ENCODE results near the gene DUT.
"Not testable (repeated sequence)": the region's sequence is repeated elsewhere in the genome, so short reads cannot be mapped to it uniquely, and the experiment has no call there.

The DUT gene

GRCh38 chr15:48330855-48331795 lies at the start of gene DUT:
DUT (plus strand) TSS chr15:48331429; CDS start chr15:48331516, 87 bp downstream.
- FAIRE-seq = no peak

DNA sequence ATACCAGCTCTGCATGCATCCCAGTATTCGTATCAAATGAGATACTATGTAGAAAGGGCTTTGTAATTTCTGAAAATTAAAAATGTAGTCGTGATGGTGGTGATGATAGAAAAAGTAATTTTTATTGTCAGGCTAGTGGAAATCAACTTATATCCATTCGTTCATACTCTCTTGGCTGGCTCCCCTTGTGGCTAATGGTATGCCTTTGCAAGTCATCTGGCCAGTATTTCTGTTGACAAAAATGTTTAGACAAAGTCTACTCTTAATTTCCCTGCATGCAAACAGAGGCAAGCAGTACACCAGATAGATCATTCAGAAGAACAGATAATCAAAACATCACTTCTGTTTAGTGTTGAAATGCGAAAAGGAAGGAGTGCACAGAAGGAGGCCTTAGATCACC lies 49.6 kb upstream of the DUT start:
- FAIRE-seq = no peak

DNA sequence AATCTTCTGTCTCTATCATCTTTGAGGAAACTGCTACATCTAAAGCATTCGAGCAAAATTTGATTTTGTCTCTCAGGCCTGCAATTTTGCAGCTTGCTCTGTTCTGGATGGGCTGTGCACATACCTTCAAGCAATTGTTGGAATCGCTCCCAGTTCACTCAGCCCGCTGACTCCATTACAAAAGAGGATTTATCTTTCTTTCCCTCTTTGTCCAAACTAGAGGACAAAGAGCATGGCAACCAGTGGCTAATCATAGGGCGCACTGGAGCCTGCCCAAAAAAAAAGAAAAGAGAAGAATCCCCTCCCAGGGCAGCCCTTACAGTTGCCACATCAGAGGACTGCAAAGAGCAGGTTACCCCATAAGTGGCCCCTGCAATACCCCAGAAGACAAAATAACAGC lies 49.0 kb upstream of the DUT start:
- no peak for FAIRE-seq

GRCh38 chr15:48283396-48284145 lies 47.7 kb upstream of the DUT start:
- no peak for FAIRE-seq

DNA sequence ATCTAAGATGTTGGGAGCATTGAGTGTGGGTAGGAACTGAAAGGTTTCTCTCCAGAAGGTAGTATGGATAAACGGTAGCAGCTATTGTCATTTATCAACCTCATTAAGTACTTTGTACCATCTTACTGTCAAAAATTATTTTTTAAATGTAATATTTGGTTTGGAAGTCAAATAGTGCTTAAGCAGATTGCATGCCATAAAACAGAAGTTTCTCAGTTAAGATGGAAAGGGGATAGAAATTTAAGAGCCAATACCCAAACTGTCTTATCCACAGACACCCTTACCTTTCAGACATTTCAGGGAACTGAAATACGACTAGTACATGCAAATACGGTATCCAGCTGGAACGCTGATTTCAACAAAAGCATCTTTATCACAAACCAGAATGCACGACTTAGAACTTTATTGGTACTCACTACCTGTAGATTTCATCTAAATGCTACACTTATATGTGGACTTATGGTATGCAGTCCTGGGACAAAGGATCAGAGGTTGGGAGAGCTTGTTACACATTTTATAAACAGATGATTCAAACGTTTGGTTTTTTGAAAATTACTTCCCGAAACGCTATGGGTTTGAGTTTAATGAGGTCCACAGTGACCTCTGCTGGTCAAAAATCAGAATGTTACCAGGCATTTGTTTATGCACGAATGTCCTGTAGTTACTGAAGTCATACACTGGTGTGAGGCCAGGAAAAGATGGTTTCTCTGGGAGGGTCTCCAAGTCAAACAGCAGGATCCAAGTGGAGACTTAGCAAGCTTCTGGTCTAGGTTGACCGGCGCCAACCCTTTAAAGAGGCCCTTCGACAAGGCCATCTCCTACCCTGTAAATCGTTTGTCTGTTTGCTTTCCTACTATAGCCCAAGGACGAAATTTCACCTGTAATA lies 45.7 kb upstream of the DUT start:
- FAIRE-seq = peak; percentile 78

DNA sequence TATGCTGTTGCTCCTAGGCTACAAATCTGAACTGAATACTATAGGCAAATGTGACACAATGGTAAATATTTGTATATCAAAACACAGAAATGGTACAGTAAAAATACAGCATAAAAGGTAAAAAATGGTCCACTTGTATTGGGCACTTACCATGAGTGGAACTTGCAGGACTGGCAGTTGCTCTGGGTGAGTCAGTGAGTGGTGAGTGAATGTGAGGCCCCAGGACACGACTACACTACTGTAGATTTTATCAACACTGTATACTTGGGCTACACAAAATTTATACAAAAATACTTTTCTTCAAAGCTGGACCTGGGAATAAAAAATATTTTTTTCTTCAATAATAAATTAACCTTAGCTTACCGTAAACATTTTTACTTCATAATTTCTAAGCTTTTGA lies 41.6 kb upstream of the DUT start:
- FAIRE-seq = no peak

DNA sequence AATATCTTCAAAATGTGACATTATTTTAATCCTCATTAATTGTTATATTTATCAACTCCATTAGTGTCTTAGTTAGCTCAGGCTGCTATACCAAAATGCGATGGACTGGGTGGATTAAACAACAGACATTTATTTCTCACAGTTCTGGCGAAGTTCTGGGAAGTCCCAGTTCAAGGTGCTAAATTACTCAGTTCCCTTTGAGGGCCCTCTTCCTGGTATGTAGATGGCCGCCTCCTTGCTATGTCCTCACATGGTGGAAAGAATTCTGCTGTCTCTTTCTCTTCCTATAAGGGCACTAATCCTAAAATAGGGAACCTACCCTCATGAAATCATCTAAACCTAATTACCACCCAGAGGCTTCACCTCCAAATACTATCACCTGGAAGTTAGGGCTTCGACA lies 38.8 kb upstream of the DUT start:
- no peak for FAIRE-seq

- no peak for FAIRE-seq
These were observed 33.6 kb upstream of the DUT start for GRCh38 chr15:48297668-48298067.

- FAIRE-seq = no peak
These were observed 32.3 kb upstream of the DUT start for GRCh38 chr15:48298914-48299313.

- no peak for FAIRE-seq
These were observed 31.2 kb upstream of the DUT start for GRCh38 chr15:48300038-48300437.

DNA sequence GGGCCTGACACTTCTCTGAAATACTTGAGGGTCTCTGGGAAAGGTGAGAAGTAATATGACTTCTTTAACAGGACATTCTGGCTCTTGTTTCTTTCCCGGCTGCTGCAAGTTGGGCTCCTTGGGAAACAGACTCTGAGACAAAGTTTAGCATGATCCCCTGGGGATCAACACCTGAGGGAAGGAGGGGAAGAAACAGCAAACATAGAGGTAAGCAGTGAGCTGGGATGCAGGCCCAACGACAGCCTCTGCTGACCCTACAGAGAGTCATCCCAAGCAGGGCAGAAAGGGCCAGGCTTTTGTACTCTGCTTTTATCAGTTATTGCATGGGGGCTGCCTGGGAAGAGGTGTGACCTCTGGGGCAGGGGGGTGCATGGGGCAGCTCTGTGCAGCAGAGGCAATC lies 26.8 kb upstream of the DUT start:
- FAIRE-seq = no peak

- no peak for FAIRE-seq
These were observed 24.6 kb upstream of the DUT start for GRCh38 chr15:48306639-48307038.

DNA sequence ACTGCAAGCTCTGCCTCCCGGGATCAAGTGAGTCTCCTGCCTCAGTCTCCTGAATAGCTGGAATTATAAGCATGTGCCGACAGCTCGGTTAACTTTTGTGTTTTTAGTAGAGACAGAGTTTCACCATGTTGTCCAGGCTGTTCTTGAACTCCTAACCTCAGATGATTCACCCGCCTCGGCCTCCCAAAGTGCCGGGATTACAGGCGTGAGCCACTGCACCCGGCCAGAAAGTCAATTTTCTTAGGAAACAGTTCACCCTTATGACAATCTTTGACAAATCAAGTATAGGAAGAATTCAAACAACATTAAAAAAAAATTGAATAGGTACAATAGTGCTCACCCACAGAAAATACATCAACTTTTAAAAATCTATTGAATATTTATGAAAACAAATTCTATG lies 23.6 kb upstream of the DUT start:
- FAIRE-seq = no peak

DNA sequence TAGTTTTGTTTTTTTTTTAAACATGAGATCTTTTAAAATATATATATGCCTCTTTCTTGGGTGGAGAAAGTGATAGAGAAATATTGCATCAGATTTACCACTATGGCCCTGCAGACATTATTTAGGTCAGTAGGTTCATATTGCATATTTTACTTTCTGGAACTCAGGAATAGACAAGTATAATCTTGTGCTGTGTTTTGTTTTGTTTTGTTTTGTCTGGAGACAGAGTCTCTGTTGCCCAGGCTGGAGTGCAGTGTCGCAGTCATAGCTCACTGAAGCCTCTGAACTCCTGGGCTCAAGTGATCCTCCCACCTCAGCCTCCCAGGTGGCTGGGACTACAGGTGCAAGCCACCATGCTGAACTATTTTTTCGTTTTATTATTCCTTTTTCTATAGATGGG lies 21.5 kb upstream of the DUT start:
- no peak for FAIRE-seq

GRCh38 chr15:48313216-48313615 lies 18.0 kb upstream of the DUT start:
- no peak for FAIRE-seq

DNA sequence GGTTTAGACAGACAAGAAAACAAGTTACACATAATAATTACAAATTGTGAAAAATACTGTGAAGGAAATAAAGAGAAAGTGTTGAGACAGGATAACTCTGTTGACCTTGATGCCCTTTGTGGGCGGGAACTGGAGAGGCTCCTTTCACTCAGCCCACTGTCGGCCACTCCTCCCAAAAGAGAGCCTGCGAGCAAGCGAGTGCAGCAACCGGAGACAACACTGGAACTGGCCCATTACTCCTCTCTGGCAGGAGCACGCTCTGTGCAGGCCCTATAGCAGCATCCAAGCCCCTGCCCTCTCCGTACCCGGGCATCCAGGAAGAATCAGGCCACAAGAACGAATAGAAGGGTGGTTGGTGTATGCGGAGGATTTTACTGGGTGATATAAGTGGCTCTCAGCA lies 16.2 kb upstream of the DUT start:
- FAIRE-seq = no peak

DNA sequence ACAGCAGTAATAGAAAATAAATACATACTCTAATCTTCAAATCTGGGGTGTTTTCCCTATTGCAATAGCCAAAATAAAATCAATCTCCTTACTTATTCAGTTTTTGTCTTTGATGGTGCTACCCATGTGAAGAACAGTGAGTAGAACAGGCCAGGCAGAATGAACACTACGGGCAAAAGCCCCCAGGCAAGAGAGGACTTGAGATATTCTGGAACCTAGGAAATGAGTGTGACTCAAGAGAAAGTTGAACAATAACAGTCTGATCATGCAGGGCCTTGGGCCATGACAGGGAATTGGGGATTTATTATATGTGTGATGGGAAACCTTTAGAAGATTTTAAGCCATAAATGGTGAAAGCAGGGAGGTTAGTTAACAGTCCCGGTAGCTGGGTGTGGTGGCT lies 14.0 kb upstream of the DUT start:
- no peak for FAIRE-seq

- FAIRE-seq = no peak
These were observed 13.1 kb upstream of the DUT start for GRCh38 chr15:48318131-48318530.

DNA sequence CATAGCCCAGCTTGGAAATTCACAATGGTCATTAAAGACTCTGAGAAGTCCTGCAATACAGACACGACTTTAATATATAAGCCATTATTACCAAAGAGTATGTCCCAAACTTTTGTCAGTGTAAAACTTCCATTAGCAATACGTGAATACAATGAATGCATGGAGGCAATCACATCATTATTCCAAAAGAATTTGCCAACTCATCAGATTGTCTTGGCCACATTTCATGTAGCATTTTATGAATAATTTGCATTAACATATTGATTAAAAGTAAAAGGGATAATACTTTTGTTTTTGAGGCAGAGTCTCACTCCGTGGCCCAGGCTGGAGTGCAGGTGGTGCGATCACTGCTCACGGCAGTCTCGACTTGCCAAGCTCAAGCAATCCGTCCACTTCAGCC lies 7.9 kb upstream of the DUT start:
- FAIRE-seq = no peak

GRCh38 chr15:48324949-48325348 lies 6.3 kb upstream of the DUT start:
- no peak for FAIRE-seq

GRCh38 chr15:48325400-48325799 lies 5.8 kb upstream of the DUT start:
- no peak for FAIRE-seq

DNA sequence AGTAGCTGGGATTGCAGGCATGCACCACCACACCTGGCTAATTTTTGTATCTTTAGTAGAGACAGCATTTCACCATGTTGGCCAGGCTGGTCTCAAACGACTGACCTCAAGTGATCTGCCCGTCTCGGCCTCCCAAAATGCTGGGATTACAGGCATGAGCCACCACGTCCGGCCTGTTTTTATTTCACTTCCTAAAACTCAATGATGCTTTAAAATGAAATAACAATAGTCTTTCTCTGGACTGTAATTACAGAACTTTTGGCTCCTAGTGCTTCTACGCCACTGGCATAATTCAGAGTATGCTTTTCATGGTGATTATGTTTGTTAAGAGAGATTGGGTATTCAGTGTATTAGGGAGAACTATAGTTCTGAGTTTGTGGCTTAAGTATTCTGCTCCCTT lies 5.0 kb upstream of the DUT start:
- FAIRE-seq = not testable (repeated sequence)

DNA sequence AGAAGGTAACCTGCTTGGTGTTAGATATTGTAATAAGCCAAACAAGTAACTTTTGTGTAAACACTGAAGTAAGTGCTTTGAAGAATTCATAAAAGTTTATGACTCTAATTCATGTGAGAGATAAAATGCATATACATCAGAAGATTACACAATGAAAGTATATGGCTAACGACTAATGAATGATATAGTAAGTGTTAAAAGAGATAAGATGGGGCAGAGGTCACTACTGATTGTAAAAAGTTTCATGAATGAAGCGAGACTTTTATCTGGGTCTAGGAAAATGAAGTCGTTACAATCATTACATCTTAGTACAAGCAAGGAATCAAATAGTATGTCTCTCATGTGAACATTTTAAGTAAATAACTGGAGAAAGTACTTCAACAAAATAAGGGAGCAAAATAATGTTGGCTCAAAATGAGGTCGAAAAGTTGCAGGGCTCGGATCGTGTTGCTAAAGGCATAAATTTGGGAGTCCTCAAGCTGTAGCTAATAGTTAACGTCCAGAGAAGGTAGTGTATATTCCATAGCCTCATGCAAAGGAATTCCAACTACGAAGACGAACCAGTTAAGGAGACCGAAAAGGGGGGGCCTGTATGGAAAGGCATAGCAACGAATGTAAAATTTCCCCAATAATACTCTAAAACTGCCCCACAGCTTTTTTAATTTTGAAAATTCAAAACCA lies 984 bp upstream of the DUT start:
- FAIRE-seq = no peak
